ENCODE results near the gene TPH2. TPM values are rescaled to one million over a fixed set of nuclear protein-coding genes. Genes with fewer than 3 reads are reported as not detected.

TPH2 gene
- total RNA-seq, 1 experiment from 2014 or later, result not detected

GRCh38 chr12:72000969-72001648 is 62.5 kb downstream of the TPH2 start:
- Histone ChIP-seq H2AFZ (no peak overlapping the region), H3F3A (ENCODE audit: insufficient read depth, low read depth) (no peaks in the 10 kb centered on the region), H3K4me1 (replicated peaks; ENCODE audit: insufficient read depth) (no peaks in the 10 kb centered on the region), H3K27me3 (ENCODE audit: insufficient read depth, low read depth) (no peaks in the 10 kb centered on the region), H3K27ac (no peak overlapping the region), H3K9me3 (ENCODE audit: insufficient read depth, low read depth) (no peaks in the 10 kb centered on the region), H4K20me1 (ENCODE audit: insufficient read depth) (no peaks in the 10 kb centered on the region), H3K9me2 (ENCODE audit: insufficient read depth) (0 out of 2 replicates have a peak, but pooled peaks cover 6% of the 10 kb centered on the region), H3K4me2 (no peak overlapping the region), H3K4me3 (no peak overlapping the region), H3K36me3 (ENCODE audit: low read depth) (no peaks in the 10 kb centered on the region), H3K79me2 (ENCODE audit: low read depth) (no peaks in the 10 kb centered on the region)
- TF ChIP-seq CTCF (conservative IDR thresholded peaks at IDR 0.05) (no peak), EZH2 (IDR thresholded peaks at IDR 0.05; ENCODE audit: low read depth) (no peak)
- DNase-seq, result no peak
- POLR2A ChIA-PET (ENCODE audit: unreplicated experiment), result no interaction called here
- no TSS peak for BruUV-seq (replicated peaks)
- intact Hi-C loops (cut with micrococcal nuclease; ENCODE audit: unreplicated experiment), result loop anchor here (10.0 kb wide), 1 partner anchor 216 kb away; no protein-coding TSS in a partner anchor
- CTCF ChIA-PET, result no interaction called here

- no peaks in the 10 kb centered on the region for H3K79me2 ChIP-seq (ENCODE audit: low read depth)
- ChIA-PET CTCF (no interaction called here), POLR2A (ENCODE audit: unreplicated experiment) (no interaction called here)
- no TSS peak for BruUV-seq (replicated peaks)
- H3K36me3 ChIP-seq (ENCODE audit: low read depth), result no peaks in the 10 kb centered on the region
- no peaks in the 10 kb centered on the region for H3F3A ChIP-seq (ENCODE audit: insufficient read depth, low read depth)
- no peak overlapping the region for H2AFZ ChIP-seq
- H3K9me2 ChIP-seq (ENCODE audit: insufficient read depth), result no peaks in the 10 kb centered on the region
- no peaks in the 10 kb centered on the region for H4K20me1 ChIP-seq (ENCODE audit: insufficient read depth)
- H3K9me3 ChIP-seq (ENCODE audit: insufficient read depth, low read depth), result no peaks in the 10 kb centered on the region
- H3K4me1 ChIP-seq (replicated peaks; ENCODE audit: insufficient read depth), result no peaks in the 10 kb centered on the region
- no peak for DNase-seq
- H3K4me3 ChIP-seq, result no peak overlapping the region
- no peaks in the 10 kb centered on the region for H3K27me3 ChIP-seq (ENCODE audit: insufficient read depth, low read depth)
- no peak overlapping the region for H3K27ac ChIP-seq
- no peak overlapping the region for H3K4me2 ChIP-seq
- TF ChIP-seq EZH2 (IDR thresholded peaks at IDR 0.05; ENCODE audit: low read depth) (no peak), CTCF (conservative IDR thresholded peaks at IDR 0.05) (no peak)
- intact Hi-C loops (cut with micrococcal nuclease; ENCODE audit: unreplicated experiment), result loop anchor here (10.0 kb wide), 1 partner anchor 222 kb away; no protein-coding TSS in a partner anchor
Measured at GRCh38 chr12:72006766-72007165, 68.1 kb downstream of the TPH2 start.

- Histone ChIP-seq H3K79me2 (ENCODE audit: low read depth) (no peaks in the 10 kb centered on the region), H4K20me1 (ENCODE audit: insufficient read depth) (no peaks in the 10 kb centered on the region), H3K27ac (no peak overlapping the region), H3K27me3 (ENCODE audit: insufficient read depth, low read depth) (no peaks in the 10 kb centered on the region), H3K9me3 (ENCODE audit: insufficient read depth, low read depth) (no peaks in the 10 kb centered on the region), H2AFZ (no peak overlapping the region), H3K4me2 (no peak overlapping the region), H3K4me1 (replicated peaks; ENCODE audit: insufficient read depth) (no peaks in the 10 kb centered on the region), H3K9me2 (ENCODE audit: insufficient read depth) (no peaks in the 10 kb centered on the region), H3K36me3 (ENCODE audit: low read depth) (no peaks in the 10 kb centered on the region), H3K4me3 (no peak overlapping the region), H3F3A (ENCODE audit: insufficient read depth, low read depth) (no peaks in the 10 kb centered on the region)
- no peak for DNase-seq
- ChIA-PET CTCF (no interaction called here), POLR2A (ENCODE audit: unreplicated experiment) (no interaction called here)
- intact Hi-C loops (cut with micrococcal nuclease; ENCODE audit: unreplicated experiment), result no loop called here
- BruUV-seq (replicated peaks), result no TSS peak
- TF ChIP-seq CTCF (conservative IDR thresholded peaks at IDR 0.05), result no peak
- no peak for TF ChIP-seq EZH2 (IDR thresholded peaks at IDR 0.05; ENCODE audit: low read depth)
Measured at GRCh38 chr12:72010356-72010755, 71.7 kb downstream of the TPH2 start.

Data from PC-9 (cell line).